HS-5 (cell line): ENCODE data around the gene SPATA31E1.
"Not testable (repeated sequence)": the region's sequence is repeated elsewhere in the genome, so short reads cannot be mapped to it uniquely, and the experiment has no call there.

ENCODE experiments used
- DNase-seq: peaks from one replicate; pipeline ENCODE4 v3.0.0-alpha.2; 2012; ENCODE audit warnings: low read depth

Gene SPATA31E1

DNA sequence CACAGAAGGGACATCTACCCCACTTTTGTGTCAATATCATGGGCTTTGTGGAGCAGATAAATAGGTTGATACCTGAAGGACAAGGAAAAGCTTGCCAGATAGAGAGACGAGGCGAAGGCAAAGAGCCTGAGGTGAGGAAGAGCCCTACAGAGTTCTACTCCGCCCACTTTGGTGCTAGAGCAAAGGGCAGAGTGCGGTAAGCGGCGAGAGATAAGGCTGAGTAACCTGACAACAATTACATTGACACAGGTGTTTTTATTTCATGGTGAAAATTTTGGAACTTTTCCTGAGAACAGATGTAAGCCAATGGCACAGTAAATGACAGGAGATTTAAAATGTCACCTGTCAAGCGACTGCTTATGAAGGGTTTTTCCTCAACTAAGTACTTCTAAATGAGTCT is 51.8 kb downstream of the SPATA31E1 start:
- not testable (repeated sequence) for DNase-seq

DNA sequence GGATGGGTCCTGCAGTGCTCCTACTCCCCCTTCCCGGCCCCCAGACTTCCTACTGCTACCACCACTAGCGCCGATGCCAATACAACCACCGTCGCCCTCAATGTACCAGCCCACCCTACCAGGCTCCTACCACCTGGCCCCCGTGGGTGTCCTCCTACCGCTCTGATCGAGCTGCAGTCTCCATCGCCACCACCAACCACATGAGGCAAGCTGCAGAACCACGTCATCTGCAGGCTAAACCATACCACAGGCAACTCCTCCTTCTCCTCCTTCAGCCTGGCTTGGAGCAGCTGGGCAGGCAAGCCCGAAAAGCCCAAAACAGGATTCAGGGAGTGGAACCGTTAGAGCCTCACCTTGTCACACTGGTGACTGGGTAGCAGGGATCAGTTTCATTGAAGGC is 54.7 kb downstream of the SPATA31E1 start:
- DNase-seq = not testable (repeated sequence)

DNA sequence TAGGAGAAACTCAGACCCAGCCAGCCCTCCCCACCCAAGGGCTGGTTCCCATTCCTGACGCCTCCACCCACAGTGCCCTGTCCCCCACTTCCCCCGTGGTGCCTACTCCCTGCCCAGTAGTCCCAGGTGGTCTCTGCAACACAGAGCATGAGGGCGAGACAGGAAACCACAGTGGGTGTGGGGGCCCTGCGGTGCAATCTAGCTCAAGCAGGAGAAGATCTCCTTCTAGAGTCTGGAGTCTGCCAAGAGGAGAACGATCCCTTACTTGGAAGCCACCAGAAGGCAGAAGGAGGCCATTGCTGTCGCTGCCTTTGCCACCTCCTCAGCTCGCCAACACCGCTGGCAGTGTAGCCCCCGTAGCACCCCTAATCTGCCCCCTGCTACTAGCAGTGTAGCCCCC is 55.2 kb downstream of the SPATA31E1 start:
- DNase-seq = not testable (repeated sequence)

- DNase-seq = not testable (repeated sequence)
These were observed 55.7 kb downstream of the SPATA31E1 start for GRCh38 chr9:87938336-87938735.
